Measurements from ENCODE around the gene AZU1. TPM values are rescaled to one million over a fixed set of nuclear protein-coding genes. Genes with fewer than 3 reads are reported as not detected.

AZU1 gene, protein sequence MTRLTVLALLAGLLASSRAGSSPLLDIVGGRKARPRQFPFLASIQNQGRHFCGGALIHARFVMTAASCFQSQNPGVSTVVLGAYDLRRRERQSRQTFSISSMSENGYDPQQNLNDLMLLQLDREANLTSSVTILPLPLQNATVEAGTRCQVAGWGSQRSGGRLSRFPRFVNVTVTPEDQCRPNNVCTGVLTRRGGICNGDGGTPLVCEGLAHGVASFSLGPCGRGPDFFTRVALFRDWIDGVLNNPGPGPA
- 0.11 to 0.24 TPM (median 0.20 TPM) in 5 replicates for total RNA-seq (2022; extraction: Qiagen RNA extraction)

DNA sequence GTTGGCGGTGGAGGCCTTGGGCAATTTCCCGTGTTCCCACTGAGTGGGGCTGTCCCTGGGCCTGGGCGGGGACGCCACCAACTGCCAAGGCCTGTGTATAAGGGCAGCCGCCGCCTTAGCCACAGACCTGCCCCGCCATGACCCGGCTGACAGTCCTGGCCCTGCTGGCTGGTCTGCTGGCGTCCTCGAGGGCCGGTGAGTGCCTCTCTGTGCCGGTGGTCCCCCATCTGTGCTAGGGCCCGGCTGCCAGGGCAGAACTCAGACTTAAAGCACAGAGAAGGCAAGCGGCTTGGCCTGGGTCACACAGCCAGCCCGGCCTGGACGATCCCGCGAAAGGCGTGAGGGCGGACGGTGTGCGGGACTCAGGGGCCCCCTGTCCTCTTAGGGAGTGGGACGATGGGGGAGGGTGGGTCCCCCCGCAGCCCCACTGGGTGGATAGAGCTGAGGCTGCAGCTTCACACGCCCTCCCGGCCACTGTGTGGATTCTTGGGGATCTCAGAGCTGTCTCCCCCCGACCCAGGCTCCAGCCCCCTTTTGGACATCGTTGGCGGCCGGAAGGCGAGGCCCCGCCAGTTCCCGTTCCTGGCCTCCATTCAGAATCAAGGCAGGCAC, at the start of gene AZU1:
Gene AZU1, plus strand, starts transcription at position 128 of the 612 bp plus-strand sequence. Its CDS starts 10 bp downstream, at position 138.

DNA sequence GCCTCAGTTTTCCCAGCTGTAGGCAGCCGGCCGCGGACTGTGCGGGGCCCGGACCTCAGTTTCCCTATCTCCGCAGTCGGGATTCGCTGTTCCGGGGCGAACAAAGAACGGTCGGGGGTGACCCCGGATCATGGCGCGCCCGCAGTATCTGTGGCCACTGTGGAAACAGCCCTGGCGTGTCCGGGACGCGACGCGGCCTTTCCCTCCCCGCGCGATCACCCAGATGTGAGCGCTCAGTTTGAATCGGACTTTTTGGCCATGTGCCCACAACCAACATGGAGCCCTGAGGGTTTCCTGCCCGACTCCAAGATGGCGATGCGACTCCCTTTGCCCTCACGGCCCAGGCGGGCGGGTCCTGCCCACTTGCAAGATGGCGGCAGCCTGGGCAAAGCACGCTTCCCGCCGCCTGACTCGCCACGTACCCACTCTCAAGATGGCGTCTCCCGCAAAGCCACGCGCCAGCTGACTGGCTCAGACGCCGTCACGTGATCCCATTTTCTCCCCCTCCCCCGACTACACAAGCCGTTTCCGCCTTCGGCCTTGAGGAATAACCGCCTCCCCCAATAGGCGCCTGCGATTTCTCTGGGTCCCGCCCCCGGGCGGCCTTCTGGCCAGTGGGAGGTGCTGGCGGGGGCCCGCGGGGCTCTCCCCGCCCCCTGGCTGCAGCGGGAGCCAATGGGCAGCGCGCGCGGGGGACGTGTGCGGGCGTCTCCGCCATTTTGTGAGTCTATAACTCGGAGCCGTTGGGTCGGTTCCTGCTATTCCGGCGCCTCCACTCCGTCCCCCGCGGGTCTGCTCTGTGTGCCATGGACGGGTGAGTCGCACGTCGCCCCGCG, 30.7 kb upstream of the AZU1 start, which contains the start of gene PTBP1:
Gene PTBP1, plus strand, starts transcription at position 761 of the 836 bp plus-strand sequence. Its CDS starts 46 bp downstream, at position 807.

DNA sequence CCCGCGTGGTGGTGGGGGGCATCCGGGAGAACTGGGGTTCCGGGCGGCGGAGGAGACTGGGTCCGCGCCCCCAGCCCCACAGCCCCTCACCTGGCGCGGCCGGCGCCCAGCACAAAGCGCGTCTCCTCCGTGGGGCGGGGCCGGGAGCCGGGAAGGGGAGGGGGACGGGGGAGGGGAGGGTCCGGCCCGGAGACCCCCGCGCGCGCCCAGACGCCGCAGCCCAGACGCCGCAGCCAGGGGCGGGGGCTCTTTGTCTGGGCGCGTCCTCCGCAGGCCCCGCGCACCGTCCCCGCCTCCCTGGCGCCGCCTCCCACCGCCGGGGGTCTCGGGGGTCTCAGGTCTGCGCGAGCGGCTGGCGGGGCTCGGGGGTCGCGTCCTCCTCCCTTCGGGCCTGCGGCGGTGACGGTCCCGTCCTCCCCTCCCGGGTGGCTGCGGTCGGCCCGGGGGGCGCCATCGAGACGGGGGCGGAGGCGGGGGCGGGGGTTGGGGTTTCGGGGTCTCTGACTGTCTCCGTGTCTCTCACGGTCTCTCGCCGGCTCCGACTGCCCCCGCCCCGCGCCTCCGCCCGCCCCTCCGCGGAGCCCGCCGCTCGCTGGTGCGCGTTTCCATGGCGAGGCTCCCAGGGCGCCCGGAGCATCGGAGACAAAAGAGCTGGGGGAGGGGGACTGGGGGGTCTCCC, 5.7 kb upstream of the AZU1 start, which contains the start of gene PLPPR3:
Gene PLPPR3, minus strand, starts transcription at position 131 of the 679 bp plus-strand sequence. CDS start 396 bp downstream, outside the sequence.

DNA sequence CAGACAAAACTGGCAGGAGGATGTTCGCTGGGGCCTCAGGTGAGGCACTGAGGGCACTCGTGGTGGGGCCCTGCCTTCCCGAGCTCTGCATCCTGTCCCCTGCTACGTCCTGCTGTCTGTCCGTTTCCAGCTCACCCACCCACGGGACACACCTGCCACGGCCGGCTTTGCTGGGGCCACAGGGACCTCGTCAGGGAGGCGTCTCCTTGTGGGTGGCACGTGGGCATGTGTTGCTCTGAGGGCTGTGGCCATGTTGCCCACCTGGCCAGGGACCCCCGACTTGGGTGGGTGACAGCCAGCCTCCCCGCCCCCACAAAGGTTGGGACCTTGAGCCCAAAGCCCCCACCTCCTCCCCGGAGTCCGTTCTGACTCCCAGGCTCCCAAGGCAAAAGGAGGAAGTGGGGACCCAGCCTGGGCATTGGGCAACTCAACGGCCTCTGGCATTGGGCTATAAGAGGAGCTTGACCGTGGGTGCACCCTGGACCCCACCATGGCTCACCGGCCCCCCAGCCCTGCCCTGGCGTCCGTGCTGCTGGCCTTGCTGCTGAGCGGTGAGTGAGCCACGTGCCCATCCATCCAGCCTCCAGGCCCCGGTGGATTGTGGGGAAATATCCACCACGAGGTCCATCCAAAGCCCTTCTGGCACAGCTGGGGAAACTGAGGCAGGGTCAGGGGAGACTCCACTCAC, 13.0 kb downstream of the AZU1 start, which contains the start of gene PRTN3:
Gene PRTN3, plus strand, starts transcription at position 481 of the 688 bp plus-strand sequence. Its CDS starts 10 bp downstream, at position 491.

DNA sequence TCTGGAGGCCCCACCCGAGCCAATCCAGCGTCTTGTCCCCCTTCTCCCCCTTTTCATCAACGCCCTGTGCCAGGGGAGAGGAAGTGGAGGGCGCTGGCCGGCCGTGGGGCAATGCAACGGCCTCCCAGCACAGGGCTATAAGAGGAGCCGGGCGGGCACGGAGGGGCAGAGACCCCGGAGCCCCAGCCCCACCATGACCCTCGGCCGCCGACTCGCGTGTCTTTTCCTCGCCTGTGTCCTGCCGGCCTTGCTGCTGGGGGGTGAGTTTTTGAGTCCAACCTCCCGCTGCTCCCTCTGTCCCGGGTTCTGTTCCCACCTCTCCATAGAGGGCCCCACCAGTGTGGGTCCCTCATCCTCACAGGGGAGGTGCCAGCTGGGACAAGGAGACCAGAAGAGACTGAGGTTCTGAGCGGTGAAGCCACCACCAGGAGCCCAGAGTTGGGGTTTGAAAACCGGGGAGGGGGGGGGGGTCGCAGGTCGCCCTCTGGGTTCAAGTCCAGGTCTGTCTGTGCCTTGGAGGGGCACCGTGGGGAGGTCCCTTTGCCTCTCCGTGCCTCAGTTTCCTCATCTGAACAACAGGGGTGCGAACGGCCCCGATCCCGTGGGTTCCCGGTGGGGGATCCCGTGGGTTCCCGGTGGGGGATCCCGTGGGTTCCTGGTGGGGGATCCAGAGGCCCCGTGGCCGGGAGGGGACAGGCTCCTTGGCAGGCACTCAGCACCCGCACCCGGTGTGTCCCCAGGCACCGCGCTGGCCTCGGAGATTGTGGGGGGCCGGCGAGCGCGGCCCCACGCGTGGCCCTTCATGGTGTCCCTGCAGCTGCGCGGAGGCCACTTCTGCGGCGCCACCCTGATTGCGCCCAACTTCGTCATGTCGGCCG, 24.7 kb downstream of the AZU1 start, which contains the start of gene ELANE:
Gene ELANE, plus strand, starts transcription at position 168 of the 878 bp plus-strand sequence. Its CDS starts 26 bp downstream, at position 194.

DNA sequence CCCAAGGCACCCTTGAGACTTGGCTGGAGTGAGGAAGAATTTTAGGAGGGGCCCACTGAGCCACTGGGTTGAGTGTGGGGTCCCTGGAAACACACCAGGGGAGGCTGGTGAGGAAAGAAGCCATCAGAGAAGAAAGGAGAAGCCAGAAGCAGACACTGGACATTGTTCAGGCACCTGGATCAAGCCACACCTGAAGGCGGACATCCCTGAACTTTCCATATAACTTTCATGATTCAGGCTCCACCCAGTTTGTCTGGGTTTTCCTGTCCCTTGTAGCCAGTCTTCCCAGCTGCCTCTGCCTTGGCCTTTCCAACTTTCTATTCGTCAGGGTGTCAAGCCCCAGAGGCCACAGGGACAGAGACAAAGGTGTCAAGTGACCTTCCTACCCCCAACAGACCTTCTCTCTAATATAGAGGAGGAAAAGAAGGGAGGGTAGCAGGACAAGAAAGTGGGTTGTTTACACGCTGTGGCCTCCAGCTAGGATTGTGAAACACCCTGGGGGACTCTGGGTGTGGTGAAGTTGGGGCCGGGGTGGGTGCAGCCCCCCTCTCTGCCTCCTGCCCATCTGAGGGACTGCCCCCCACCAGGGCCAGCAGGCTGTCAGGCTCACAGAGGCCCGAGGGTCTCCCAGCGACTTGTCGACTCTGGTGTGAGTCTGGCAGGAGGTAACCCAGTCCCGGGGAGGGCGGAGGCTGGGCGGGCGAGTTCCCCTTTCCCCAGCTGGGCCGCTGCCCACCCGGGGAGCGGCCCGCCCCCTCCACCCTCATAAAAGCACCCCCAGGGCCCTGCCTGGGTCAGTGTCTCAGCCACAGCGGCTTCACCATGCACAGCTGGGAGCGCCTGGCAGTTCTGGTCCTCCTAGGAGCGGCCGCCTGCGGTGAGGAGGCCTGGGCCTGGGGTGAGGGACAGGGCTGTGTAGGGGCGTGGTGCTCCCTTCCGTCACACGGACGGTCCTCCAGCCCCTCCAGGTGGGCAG, 31.5 kb downstream of the AZU1 start, which contains the start of gene CFD:
Gene CFD, plus strand, starts transcription at position 797 of the 976 bp plus-strand sequence. Its CDS starts 26 bp downstream, at position 823.

Other genes starting within 250 kb of the AZU1 start
- 26.6 to 37.3 TPM (median 36.3 TPM) in 5 replicates for gene HCN2, start 238.0 kb upstream of the AZU1 start, total RNA-seq (2022; extraction: Qiagen RNA extraction)
- gene POLRMT, start 194.3 kb upstream of the AZU1 start, total RNA-seq (2022; extraction: Qiagen RNA extraction), result 63.3 to 94.7 TPM (median 88.7 TPM) in 5 replicates
- 0.46 to 0.82 TPM (median 0.66 TPM) in 5 replicates for gene FGF22, start 188.0 kb upstream of the AZU1 start, total RNA-seq (2022; extraction: Qiagen RNA extraction)
- 54.8 to 75.9 TPM (median 73.1 TPM) in 5 replicates for gene RNF126, start 164.6 kb upstream of the AZU1 start, total RNA-seq (2022; extraction: Qiagen RNA extraction)
- gene FSTL3, start 151.4 kb upstream of the AZU1 start, total RNA-seq (2022; extraction: Qiagen RNA extraction), result 217 to 278 TPM (median 258 TPM) in 5 replicates
- 0.17 to 0.18 TPM in 2 of 5 replicates, not detected in the others for gene PRSS57, start 132.4 kb upstream of the AZU1 start, total RNA-seq (2022; extraction: Qiagen RNA extraction)
- 11.4 to 15.5 TPM (median 14.4 TPM) in 5 replicates for gene PALM, start 118.9 kb upstream of the AZU1 start, total RNA-seq (2022; extraction: Qiagen RNA extraction)
- 67.9 to 84.4 TPM (median 83.1 TPM) in 5 replicates for gene MISP, start 76.7 kb upstream of the AZU1 start, total RNA-seq (2022; extraction: Qiagen RNA extraction)
- 194 to 234 TPM (median 198 TPM) in 5 replicates for gene PTBP1, start 30.4 kb upstream of the AZU1 start, total RNA-seq (2022; extraction: Qiagen RNA extraction)
- gene PLPPR3, start 5.9 kb upstream of the AZU1 start, total RNA-seq (2022; extraction: Qiagen RNA extraction), result 3.1 to 5.0 TPM (median 4.7 TPM) in 5 replicates
- gene PRTN3, start 13.2 kb downstream of the AZU1 start, total RNA-seq (2022; extraction: Qiagen RNA extraction), result 0.15 to 0.60 TPM (median 0.43 TPM) in 5 replicates
- gene ELANE, start 24.5 kb downstream of the AZU1 start, total RNA-seq (2022; extraction: Qiagen RNA extraction), result 0.14 to 0.23 TPM (median 0.16 TPM) in 5 replicates
- 10.6 to 25.0 TPM (median 22.7 TPM) in 5 replicates for gene CFD, start 31.8 kb downstream of the AZU1 start, total RNA-seq (2022; extraction: Qiagen RNA extraction)
- gene MED16, start 65.3 kb downstream of the AZU1 start, total RNA-seq (2022; extraction: Qiagen RNA extraction), result 14.3 to 26.1 TPM (median 24.5 TPM) in 5 replicates
- not detected in 5 replicates for gene RNU6-9, start 65.6 kb downstream of the AZU1 start, total RNA-seq (2022; extraction: Qiagen RNA extraction)
- gene R3HDM4, start 85.4 kb downstream of the AZU1 start, total RNA-seq (2022; extraction: Qiagen RNA extraction), result 28.8 to 39.9 TPM (median 38.1 TPM) in 5 replicates
- gene KISS1R, start 89.5 kb downstream of the AZU1 start, total RNA-seq (2022; extraction: Qiagen RNA extraction), result 0.25 to 0.48 TPM (median 0.41 TPM) in 5 replicates
- 3.8 to 6.8 TPM (median 5.1 TPM) in 5 replicates for gene ARID3A, start 98.2 kb downstream of the AZU1 start, total RNA-seq (2022; extraction: Qiagen RNA extraction)
- 48.2 to 72.0 TPM (median 68.3 TPM) in 5 replicates for gene WDR18, start 156.5 kb downstream of the AZU1 start, total RNA-seq (2022; extraction: Qiagen RNA extraction)
- 2.5 to 3.5 TPM (median 3.2 TPM) in 5 replicates for gene GRIN3B, start 172.6 kb downstream of the AZU1 start, total RNA-seq (2022; extraction: Qiagen RNA extraction)
- 80.7 to 142 TPM (median 126 TPM) in 5 replicates for gene TMEM259, start 193.3 kb downstream of the AZU1 start, total RNA-seq (2022; extraction: Qiagen RNA extraction)
- not detected in 5 replicates for gene RNU6-2, start 193.7 kb downstream of the AZU1 start, total RNA-seq (2022; extraction: Qiagen RNA extraction)
- gene CNN2, start 198.8 kb downstream of the AZU1 start, total RNA-seq (2022; extraction: Qiagen RNA extraction), result 77.2 to 98.9 TPM (median 91.0 TPM) in 5 replicates
- 13.3 to 21.7 TPM (median 16.4 TPM) in 5 replicates for gene ABCA7, start 212.3 kb downstream of the AZU1 start, total RNA-seq (2022; extraction: Qiagen RNA extraction)
- 2.8 to 5.5 TPM (median 5.4 TPM) in 5 replicates for gene ARHGAP45, start 239.3 kb downstream of the AZU1 start, total RNA-seq (2022; extraction: Qiagen RNA extraction)